OCI-LY7 (cell line): ENCODE measurements around the gene VWA8. TPM values are rescaled to one million over a fixed set of nuclear protein-coding genes. Genes with fewer than 3 reads are reported as not detected.

Experiments used
- BruUV-seq: library from RNA; stranded (reverse); fragments of 400-500 nt; replicated peaks from 2 replicates; lab custom pipeline; 2021; lab: Mats Ljungman, UMichigan
- CTCF ChIA-PET: fragments of 300-600 bp; sonication (Branson Sonifier 250); formaldehyde crosslinking; loops from one replicate; lab custom pipeline; 2022; ENCODE audit warnings: antibody characterized with exemption; ENCODE audit not compliant: unreplicated experiment; lab: Charles Lee
- POLR2A ChIA-PET: fragments of 300-600 bp; sonication (Branson Sonifier 250); formaldehyde crosslinking; loops from one replicate; lab custom pipeline; 2022; ENCODE audit warnings: antibody characterized with exemption; lab: Charles Lee
- DNase-seq: peaks from one replicate; pipeline ENCODE4 v3.0.0-alpha.2; 2015; ENCODE audit warnings: low spot score
- H2AFZ ChIP-seq: fragments of 200-600 bp; sonication (generic), shearing (Covaris generic); 2 replicates; pipeline ENCODE4 v1.6.1; 2014; ENCODE audit warnings: mild to moderate bottlenecking, antibody characterized with exemption, low read length, moderate library complexity
- H3K27ac ChIP-seq: fragments of 200-600 bp; sonication (generic); 2 replicates; pipeline ENCODE4 v1.5.1; 2014; ENCODE audit warnings: mixed run types, low read depth, mild to moderate bottlenecking, moderate library complexity, low read length, inconsistent platforms; ENCODE audit not compliant: poor library complexity, severe bottlenecking
- H3K36me3 ChIP-seq: fragments of 200-600 bp; sonication (generic); 2 replicates; pipeline ENCODE4 v1.6.1; 2014; ENCODE audit warnings: mild to moderate bottlenecking, antibody characterized with exemption, low read length, moderate library complexity, mixed read lengths; ENCODE audit not compliant: insufficient read depth
- H3K4me1 ChIP-seq: fragments of 200-600 bp; sonication (generic); 2 replicates; pipeline ENCODE4 v1.5.1; 2014; ENCODE audit warnings: mild to moderate bottlenecking, low read length; ENCODE audit not compliant: insufficient read depth, poor library complexity, severe bottlenecking
- H3K4me2 ChIP-seq: fragments of 200-600 bp; sonication (generic); 2 replicates; pipeline ENCODE4 v1.6.1; 2014; ENCODE audit warnings: mild to moderate bottlenecking, low read length
- H3K4me3 ChIP-seq: fragments of 200-600 bp; sonication (generic); 2 replicates; pipeline ENCODE4 v1.5.1; 2014; ENCODE audit warnings: mild to moderate bottlenecking, low read depth, low read length; ENCODE audit not compliant: poor library complexity, severe bottlenecking
- H3K79me2 ChIP-seq: fragments of 200-600 bp; sonication (generic); 2 replicates; pipeline ENCODE4 v1.6.1; 2016; ENCODE audit warnings: low read depth, mild to moderate bottlenecking, low read length, moderate library complexity, mixed read lengths; ENCODE audit not compliant: insufficient read depth
- H3K9me2 ChIP-seq: fragments of 200-600 bp; sonication (generic); 2 replicates; pipeline ENCODE4 v1.6.1; 2016; ENCODE audit warnings: mild to moderate bottlenecking, low read length, mixed read lengths; ENCODE audit not compliant: insufficient read depth
- H3K9me3 ChIP-seq: fragments of 200-600 bp; sonication (generic); 2 replicates; pipeline ENCODE4 v1.6.1; 2014; ENCODE audit warnings: mild to moderate bottlenecking, mixed run types, low read length, mixed read lengths
- H4K20me1 ChIP-seq: fragments of 200-600 bp; sonication (generic); 2 replicates; pipeline ENCODE4 v1.6.1; 2014; ENCODE audit warnings: mild to moderate bottlenecking, antibody characterized with exemption, low read length, moderate library complexity, mixed read lengths; ENCODE audit not compliant: insufficient read depth
- EZH2phosphoT487 ChIP-seq: fragments of 200-600 bp; sonication (generic); IDR thresholded peaks from 2 replicates; pipeline ENCODE4 v1.6.1; 2018; ENCODE audit warnings: low read depth, borderline replicate concordance, mild to moderate bottlenecking, mixed run types, antibody characterized with exemption, low read length, moderate library complexity, mixed read lengths
- intact Hi-C: fragments of 100-400 bp; cut with micrococcal nuclease; formaldehyde crosslinking; loops from one replicate; pipeline ENCODE4 v1.10.0; 2022; ENCODE audit not compliant: unreplicated experiment
- total RNA-seq, 2 experiments: library from RNA; depleted of rRNA in 1 of 2; stranded (reverse); fragments of >200 nt in 1 of 2; shearing (Covaris generic) in 1 of 2; gene quantifications; 2 replicates each; pipeline ENCODE4 v1.2.3, GENCODE V29; 2014 to 2022
- TF ChIP-seq, protein P1 (sequence below): fragments of 200-600 bp; sonication (generic); conservative IDR thresholded peaks from 2 replicates; pipeline ENCODE4 v1.5.1; 2014; ENCODE audit warnings: mild to moderate bottlenecking, antibody characterized with exemption, low read length, moderate library complexity, mixed read lengths

Gene VWA8
- total RNA-seq, 2 experiments from 2014 or later, result 26.4 to 31.5 TPM

DNA sequence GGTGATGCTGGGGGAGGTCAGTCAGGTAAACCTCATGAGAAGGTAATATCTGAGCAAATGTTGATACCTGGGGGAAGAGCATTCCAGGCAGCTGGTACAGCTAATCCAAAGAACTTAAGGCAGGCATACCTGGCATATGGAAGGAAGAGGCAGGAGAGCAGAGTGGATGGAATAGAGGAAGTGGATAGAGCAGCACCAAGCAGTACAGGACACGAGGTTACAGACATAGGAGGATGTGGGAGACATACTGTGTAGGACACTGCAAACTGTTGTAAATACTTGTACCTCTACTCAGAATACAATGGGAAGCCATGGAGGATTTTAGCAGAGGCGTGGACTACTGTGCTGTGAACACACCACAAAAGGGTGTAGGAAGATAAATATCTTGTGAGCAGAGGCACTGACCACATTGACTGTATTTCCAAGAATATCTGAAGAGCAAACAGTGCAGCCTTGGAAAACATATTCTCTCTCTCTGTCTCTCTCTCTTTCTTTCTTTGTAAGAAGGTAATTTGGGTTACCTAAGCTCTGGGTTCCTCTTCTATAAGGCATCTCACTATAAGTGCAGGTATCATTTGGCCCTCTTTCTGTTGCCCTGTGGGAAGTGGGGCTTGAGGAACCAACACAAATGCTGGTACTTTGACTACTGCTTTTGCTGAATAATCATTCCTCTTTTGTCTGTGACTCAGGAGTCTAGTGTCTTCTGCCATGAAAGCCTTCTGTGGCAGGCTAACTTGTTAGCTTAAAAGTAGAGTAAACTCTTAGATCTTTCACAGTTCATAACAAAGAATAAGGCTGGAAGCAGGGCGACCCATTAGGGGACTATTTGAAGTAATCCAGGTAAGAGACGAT, 238.0 kb downstream of the VWA8 start:
- Histone ChIP-seq H3K9me2 (no peaks in the 10 kb centered on the region), H4K20me1 (no peaks in the 10 kb centered on the region), H2AFZ (no peak overlapping the region), H3K4me3 (no peak overlapping the region), H3K4me2 (no peak overlapping the region), H3K27ac (no peak overlapping the region), H3K79me2 (no peaks in the 10 kb centered on the region), H3K4me1 (no peaks in the 10 kb centered on the region), H3K9me3 (no peaks in the 10 kb centered on the region), H3K36me3 (peaks cover 17% of the 10 kb centered on the region)
- POLR2A ChIA-PET, result interaction anchor here (1.1 to 1.7 kb wide), 2 partner anchors 13 to 23 kb away, joined by 3 to 4 read pairs; no protein-coding TSS in a partner anchor
- intact Hi-C loops, result no loop called here
- no peak for DNase-seq
- CTCF ChIA-PET, result no interaction called here
- TF ChIP-seq EZH2phosphoT487, result no peak
- TF ChIP-seq, protein P1, sequence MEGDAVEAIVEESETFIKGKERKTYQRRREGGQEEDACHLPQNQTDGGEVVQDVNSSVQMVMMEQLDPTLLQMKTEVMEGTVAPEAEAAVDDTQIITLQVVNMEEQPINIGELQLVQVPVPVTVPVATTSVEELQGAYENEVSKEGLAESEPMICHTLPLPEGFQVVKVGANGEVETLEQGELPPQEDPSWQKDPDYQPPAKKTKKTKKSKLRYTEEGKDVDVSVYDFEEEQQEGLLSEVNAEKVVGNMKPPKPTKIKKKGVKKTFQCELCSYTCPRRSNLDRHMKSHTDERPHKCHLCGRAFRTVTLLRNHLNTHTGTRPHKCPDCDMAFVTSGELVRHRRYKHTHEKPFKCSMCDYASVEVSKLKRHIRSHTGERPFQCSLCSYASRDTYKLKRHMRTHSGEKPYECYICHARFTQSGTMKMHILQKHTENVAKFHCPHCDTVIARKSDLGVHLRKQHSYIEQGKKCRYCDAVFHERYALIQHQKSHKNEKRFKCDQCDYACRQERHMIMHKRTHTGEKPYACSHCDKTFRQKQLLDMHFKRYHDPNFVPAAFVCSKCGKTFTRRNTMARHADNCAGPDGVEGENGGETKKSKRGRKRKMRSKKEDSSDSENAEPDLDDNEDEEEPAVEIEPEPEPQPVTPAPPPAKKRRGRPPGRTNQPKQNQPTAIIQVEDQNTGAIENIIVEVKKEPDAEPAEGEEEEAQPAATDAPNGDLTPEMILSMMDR, result no peak
- BruUV-seq, result no TSS peak

DNA sequence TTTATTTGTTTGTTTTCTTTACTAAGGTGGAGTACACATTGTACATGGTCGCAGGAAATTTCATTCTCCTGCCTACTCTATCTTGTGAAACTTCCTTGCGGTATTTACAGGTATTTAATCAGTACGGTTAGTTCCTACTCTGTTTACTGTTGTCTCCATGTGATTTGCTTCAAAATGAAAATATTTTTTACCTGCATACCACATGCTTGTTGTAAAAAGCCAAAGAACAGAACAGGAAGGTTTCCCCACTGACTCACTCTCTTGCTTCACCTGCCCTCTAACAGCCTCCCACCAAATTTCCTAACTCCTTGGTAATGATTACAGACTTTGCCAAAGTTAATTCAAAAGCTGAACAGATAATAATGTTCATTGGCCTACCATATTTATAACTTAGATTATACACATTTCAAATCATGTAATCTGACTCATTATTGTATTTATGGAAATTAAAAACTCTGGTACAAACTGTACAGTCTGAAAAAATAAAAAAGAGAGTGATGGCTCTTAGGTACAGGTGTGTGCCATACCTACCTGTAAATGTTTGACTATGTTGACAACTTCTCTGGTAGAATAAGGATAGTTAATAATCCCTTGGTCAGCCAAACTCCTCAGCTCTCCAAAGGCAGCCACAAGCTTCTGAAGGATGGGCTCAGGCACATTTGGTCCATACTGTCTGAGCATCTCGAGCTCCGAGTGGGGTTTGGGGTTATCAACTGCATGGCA, 239.9 kb downstream of the VWA8 start:
- no peaks in the 10 kb centered on the region for H4K20me1 ChIP-seq
- H3K36me3 ChIP-seq, result peaks cover 17% of the 10 kb centered on the region
- no peaks in the 10 kb centered on the region for H3K4me1 ChIP-seq
- DNase-seq, result no peak
- H3K27ac ChIP-seq, result no peak overlapping the region
- no peaks in the 10 kb centered on the region for H3K79me2 ChIP-seq
- ChIA-PET CTCF (no interaction called here), POLR2A (interaction anchor here (0.6 to 1.0 kb wide), 2 partner anchors 9 to 42 kb away, joined by 3 read pairs; no protein-coding TSS in a partner anchor)
- intact Hi-C loops, result no loop called here
- no peak overlapping the region for H3K4me3 ChIP-seq
- no peak overlapping the region for H3K4me2 ChIP-seq
- no TSS peak for BruUV-seq
- no peak overlapping the region for H2AFZ ChIP-seq
- TF ChIP-seq, protein P1, result no peak
- no peak for TF ChIP-seq EZH2phosphoT487
- H3K9me2 ChIP-seq, result no peaks in the 10 kb centered on the region
- H3K9me3 ChIP-seq, result no peaks in the 10 kb centered on the region
